ENCODE measurements around the gene INPP5F. TPM values are rescaled to one million over a fixed set of nuclear protein-coding genes. Genes with fewer than 3 reads are reported as not detected.

INPP5F gene
- polyA plus RNA-seq, 1 experiment: 22.3 TPM

GRCh38 chr10:119758448-119759195, 32.8 kb downstream of the INPP5F start:
- CTCF ChIA-PET: interaction anchor here (1.0 to 3.7 kb wide), 3 partner anchors 8 to 101 kb away, joined by 3 to 47 read pairs (median 4); no protein-coding TSS in a partner anchor
- no peak overlapping the region for H3K27ac ChIP-seq (ENCODE audit: low read depth, low read length)

GRCh38 chr10:119759832-119760231, 34.0 kb downstream of the INPP5F start:
- Histone ChIP-seq H3K4me3 (ENCODE audit: low read depth, low read length) (no peak overlapping the region), H3K27me3 (ENCODE audit: control insufficient read depth, insufficient read depth, low read length) (no peaks in the 10 kb centered on the region), H3K27ac (ENCODE audit: low read depth, low read length) (peak overlapping the region; percentile 52), H3K9me3 (ENCODE audit: control insufficient read depth, insufficient read depth, low read length) (no peaks in the 10 kb centered on the region)
- TF ChIP-seq CTCF (IDR thresholded peaks at IDR 0.05; ENCODE audit: low read depth, low read length): no peak
- no peak for DNase-seq (ENCODE audit: low read depth, low spot score)
- POLR2A ChIA-PET: no interaction called here
- CTCF ChIA-PET: interaction anchor here (1.5 to 3.7 kb wide), 4 partner anchors 9 to 100 kb away, joined by 4 to 47 read pairs (median 8); no protein-coding TSS in a partner anchor

More at GRCh38 chr10:119758448-119759195, 32.8 kb downstream of the INPP5F start:
- DNase-seq (ENCODE audit: low read depth, low spot score): no peak
- no peaks in the 10 kb centered on the region for H3K27me3 ChIP-seq (ENCODE audit: control insufficient read depth, insufficient read depth, low read length)
- POLR2A ChIA-PET: no interaction called here
- H3K9me3 ChIP-seq (ENCODE audit: control insufficient read depth, insufficient read depth, low read length): no peaks in the 10 kb centered on the region
- TF ChIP-seq CTCF (IDR thresholded peaks at IDR 0.05; ENCODE audit: low read depth, low read length): no peak
- H3K4me3 ChIP-seq (ENCODE audit: low read depth, low read length): no peak overlapping the region

- ChIA-PET CTCF (interaction anchor here (1.3 to 3.7 kb wide), 4 partner anchors 10 to 98 kb away, joined by 4 to 47 read pairs (median 12); no protein-coding TSS in a partner anchor), POLR2A (interaction anchor here (0.6 to 1.4 kb wide), 4 partner anchors 25 to 110 kb away, joined by 3 to 4 read pairs (median 3); partner anchors contain the start of genes BAG3 and INPP5F)
- peak; percentile 61 for DNase-seq (ENCODE audit: low read depth, low spot score)
- TF ChIP-seq CTCF (IDR thresholded peaks at IDR 0.05; ENCODE audit: low read depth, low read length): no peak
- H3K27ac ChIP-seq (ENCODE audit: low read depth, low read length): no peak overlapping the region
- no peaks in the 10 kb centered on the region for H3K9me3 ChIP-seq (ENCODE audit: control insufficient read depth, insufficient read depth, low read length)
- no peak overlapping the region for H3K4me3 ChIP-seq (ENCODE audit: low read depth, low read length)
- no peaks in the 10 kb centered on the region for H3K27me3 ChIP-seq (ENCODE audit: control insufficient read depth, insufficient read depth, low read length)
These were observed 35.3 kb downstream of the INPP5F start for GRCh38 chr10:119761106-119761505.

- DNase-seq (ENCODE audit: low read depth, low spot score): no peak
- CTCF ChIA-PET: interaction anchor here (3.7 kb wide), 1 partner anchor 11 kb away, joined by 47 read pairs; no protein-coding TSS in a partner anchor
- Histone ChIP-seq H3K4me3 (ENCODE audit: low read depth, low read length) (no peak overlapping the region), H3K9me3 (ENCODE audit: control insufficient read depth, insufficient read depth, low read length) (no peaks in the 10 kb centered on the region), H3K27ac (ENCODE audit: low read depth, low read length) (no peak overlapping the region), H3K27me3 (ENCODE audit: control insufficient read depth, insufficient read depth, low read length) (no peaks in the 10 kb centered on the region)
- POLR2A ChIA-PET: no interaction called here
- no peak for TF ChIP-seq CTCF (IDR thresholded peaks at IDR 0.05; ENCODE audit: low read depth, low read length)
These were observed 36.2 kb downstream of the INPP5F start for GRCh38 chr10:119762035-119762434.

Data from AG04450 (cell line).